ENCODE measurements around the gene KSR1.

Gene KSR1

GRCh38 chr17:27475070-27475673 is 18.9 kb downstream of the KSR1 start:
- DNase-seq, result no peak

GRCh38 chr17:27475981-27476895 is 20.0 kb downstream of the KSR1 start:
- DNase-seq, result no peak

- DNase-seq, result no peak
Observed at GRCh38 chr17:27477050-27477888, 21.0 kb downstream of the KSR1 start.

GRCh38 chr17:27477971-27478684 is 21.9 kb downstream of the KSR1 start:
- DNase-seq, result no peak

GRCh38 chr17:27478901-27479538 is 22.8 kb downstream of the KSR1 start:
- DNase-seq, result no peak

GRCh38 chr17:27479838-27480237 is 23.6 kb downstream of the KSR1 start:
- DNase-seq, result no peak

- no peak for DNase-seq
Observed at GRCh38 chr17:27480699-27481098, 24.5 kb downstream of the KSR1 start.

GRCh38 chr17:27481327-27481726 is 25.1 kb downstream of the KSR1 start:
- DNase-seq, result peak; percentile 62

GRCh38 chr17:27485125-27485524 is 28.9 kb downstream of the KSR1 start:
- no peak for DNase-seq

- DNase-seq, result no peak
Observed at GRCh38 chr17:27485716-27486495, 29.7 kb downstream of the KSR1 start.

- no peak for DNase-seq
Observed at GRCh38 chr17:27486741-27487140, 30.5 kb downstream of the KSR1 start.

GRCh38 chr17:27488231-27488630 is 32.0 kb downstream of the KSR1 start:
- no peak for DNase-seq

- no peak for DNase-seq
Observed at GRCh38 chr17:27489045-27489715, 32.9 kb downstream of the KSR1 start.

- no peak for DNase-seq
Observed at GRCh38 chr17:27490391-27490790, 34.1 kb downstream of the KSR1 start.

GRCh38 chr17:27491713-27492190 is 35.5 kb downstream of the KSR1 start:
- no peak for DNase-seq

- no peak for DNase-seq
Observed at GRCh38 chr17:27492470-27492869, 36.2 kb downstream of the KSR1 start.

GRCh38 chr17:27493088-27493487 is 36.8 kb downstream of the KSR1 start:
- no peak for DNase-seq

- DNase-seq, result no peak
Observed at GRCh38 chr17:27494192-27495091, 38.2 kb downstream of the KSR1 start.

GRCh38 chr17:27495460-27495859 is 39.2 kb downstream of the KSR1 start:
- DNase-seq, result no peak

Measured in central memory CD4-positive, alpha-beta T cell (primary cell).